Keratinocyte (primary cell): ENCODE results near the gene ACCS. TPM values are rescaled to one million over a fixed set of nuclear protein-coding genes. Genes with fewer than 3 reads are reported as not detected.

Experiments
- DNase-seq: peaks from one replicate; pipeline ENCODE4 v3.0.0-alpha.2; 2011; ENCODE audit warnings: low read depth, missing footprints, low spot score
- FAIRE-seq: peaks from 2 replicates; lab custom pipeline; 2011; peaks lifted over from hg19 to GRCh38; lab: Jason Lieb, UNC
- H2AFZ ChIP-seq: 2 replicates; pipeline ENCODE4 v1.6.0; 2012; ENCODE audit warnings: low read length, control low read depth, inconsistent platforms; ENCODE audit not compliant: control insufficient read depth
- H3K27ac ChIP-seq: 2 replicates; pipeline ENCODE4 v1.5.1; 2011; ENCODE audit warnings: low read length; ENCODE audit not compliant: control insufficient read depth, insufficient read depth
- H3K27me3 ChIP-seq: 3 replicates; pipeline ENCODE4 v1.6.0; 2011; ENCODE audit warnings: low read length; ENCODE audit not compliant: control insufficient read depth, insufficient read depth; ENCODE audit errors: extremely low read depth
- H3K36me3 ChIP-seq, 2 experiments: 2 replicates in 1 of 2; 3 replicates in 1 of 2; pipeline ENCODE4 v1.5.1; 2011; ENCODE audit warnings: low read length in 2 of 2, mild to moderate bottlenecking in 1 of 2; ENCODE audit not compliant: control insufficient read depth in 2 of 2, insufficient read depth in 2 of 2; ENCODE audit errors: extremely low read depth in 1 of 2
- H3K4me1 ChIP-seq: 3 replicates; pipeline ENCODE4 v1.5.1; 2011; ENCODE audit warnings: low read length; ENCODE audit not compliant: control insufficient read depth, insufficient read depth; ENCODE audit errors: extremely low read depth
- H3K4me2 ChIP-seq: 3 replicates; pipeline ENCODE4 v1.6.0; 2011; ENCODE audit warnings: low read depth, low read length; ENCODE audit not compliant: control insufficient read depth, insufficient read depth; ENCODE audit errors: extremely low read depth
- H3K4me3 ChIP-seq, 3 experiments: fragments of 200-600 bp in 1 of 3; sonication (generic) in 1 of 3; 2 replicates in 2 of 3; 3 replicates in 1 of 3; pipeline ENCODE4 v1.5.1; 2011 to 2016; ENCODE audit warnings: low read length in 3 of 3, mild to moderate bottlenecking in 3 of 3, control low read depth in 2 of 3, inconsistent platforms in 1 of 3, low read depth in 1 of 3, mixed read lengths in 1 of 3, mixed run types in 1 of 3, moderate library complexity in 1 of 3; ENCODE audit not compliant: control insufficient read depth in 2 of 3, insufficient read depth in 2 of 3; ENCODE audit errors: extremely low read depth in 1 of 3
- H3K79me2 ChIP-seq: 2 replicates; pipeline ENCODE4 v1.6.0; 2012; ENCODE audit warnings: low read length; ENCODE audit not compliant: control insufficient read depth, insufficient read depth
- H3K9ac ChIP-seq: 3 replicates; pipeline ENCODE4 v1.6.0; 2011; ENCODE audit warnings: low read length; ENCODE audit not compliant: control insufficient read depth, insufficient read depth; ENCODE audit errors: extremely low read depth
- H3K9me1 ChIP-seq: 3 replicates; pipeline ENCODE4 v1.6.0; 2011; ENCODE audit warnings: low read length; ENCODE audit not compliant: control insufficient read depth, insufficient read depth; ENCODE audit errors: extremely low read depth
- H3K9me3 ChIP-seq: 2 replicates; pipeline ENCODE4 v1.5.1; 2012; ENCODE audit warnings: low read depth, low read length; ENCODE audit not compliant: control insufficient read depth
- H4K20me1 ChIP-seq: 3 replicates; pipeline ENCODE4 v1.6.0; 2011; ENCODE audit warnings: low read length; ENCODE audit not compliant: control insufficient read depth, insufficient read depth; ENCODE audit errors: extremely low read depth
- CTCF ChIP-seq, 3 experiments: IDR thresholded peaks in 1 of 3; conservative IDR thresholded peaks in 1 of 3; optimal IDR thresholded peaks in 1 of 3; 2 replicates in 2 of 3; 3 replicates in 1 of 3; pipeline versions ENCODE3 to v1.5.1; 2011; ENCODE audit warnings: low read length in 3 of 3, mild to moderate bottlenecking in 3 of 3, moderate library complexity in 2 of 3, control low read depth in 1 of 3, inconsistent platforms in 1 of 3; ENCODE audit not compliant: insufficient read depth in 2 of 3; ENCODE audit errors: extremely low read depth in 1 of 3
- EZH2 ChIP-seq: IDR thresholded peaks from one replicate; pipeline ENCODE4 v1.6.1; 2012; ENCODE audit warnings: inconsistent platforms, mild to moderate bottlenecking, low read length, moderate library complexity
- dilution Hi-C: fragments of 300-500 bp; cut with MboI; formaldehyde crosslinking; loops from one replicate; pipeline ENCODE4 v1.7.0; 2020; ENCODE audit warnings: low sequenced_read_pairs; ENCODE audit not compliant: extremely low pct_ligation_motif_present
- polyA plus RNA-seq, 5 experiments: library from polyadenylated mRNA; depleted of rRNA in 3 of 5; stranded (reverse) in 3 of 5; stranded (forward) in 1 of 5; unstranded in 1 of 5; fragments of >200 nt; gene quantifications; 1 replicate in 1 of 5; 2 replicates in 3 of 5; 3 replicates in 1 of 5; pipeline versions ENCODE4 v1.2.1 to v1.2.3, GENCODE V29; 2011 to 2012; ENCODE audit warnings: missing spikeins in 2 of 5, low read depth in 1 of 5, low replicate concordance in 1 of 5

The ACCS gene
- polyA plus RNA-seq, 1 donor (not counting 4 experiments of a cell fraction or from before 2014, with no cell fraction given) = 4.1 TPM

- Histone ChIP-seq H3K4me3 (no peak overlapping the region), H3K27ac (no peak overlapping the region), H3K9me3 (no peaks in the 10 kb centered on the region), H2AFZ (no peak overlapping the region), H3K9ac (no peak overlapping the region), H3K36me3 (no peaks in the 10 kb centered on the region), H3K27me3 (no peaks in the 10 kb centered on the region), H3K4me2 (no peak overlapping the region), H4K20me1 (no peaks in the 10 kb centered on the region), H3K79me2 (no peaks in the 10 kb centered on the region), H3K4me1 (no peaks in the 10 kb centered on the region), H3K9me1 (no peaks in the 10 kb centered on the region)
- DNase-seq (no peak), FAIRE-seq (no peak)
- dilution Hi-C loops = no loop called here
- TF ChIP-seq EZH2 (no peak), CTCF (optimal IDR thresholded peaks at IDR 0.05 in 1 of 3, IDR thresholded peaks at IDR 0.05 in 1 of 3, conservative IDR thresholded peaks at IDR 0.05 in 1 of 3; ENCODE audit: extremely low read depth in 1 of 3, insufficient read depth in 2 of 3, low read length in 3 of 3) (no peak)
These were observed 19.9 kb upstream of the ACCS start for GRCh38 chr11:44046182-44046581.

- no peaks in the 10 kb centered on the region for H3K9me1 ChIP-seq
- no peaks in the 10 kb centered on the region for H3K79me2 ChIP-seq
- H3K4me2 ChIP-seq = no peak overlapping the region
- H3K36me3 ChIP-seq = no peaks in the 10 kb centered on the region
- H3K4me3 ChIP-seq = no peak overlapping the region
- dilution Hi-C loops = no loop called here
- TF ChIP-seq CTCF (optimal IDR thresholded peaks at IDR 0.05 in 1 of 3, IDR thresholded peaks at IDR 0.05 in 1 of 3, conservative IDR thresholded peaks at IDR 0.05 in 1 of 3; ENCODE audit: extremely low read depth in 1 of 3, insufficient read depth in 2 of 3, low read length in 3 of 3) (no peak), EZH2 (no peak)
- no peaks in the 10 kb centered on the region for H3K27me3 ChIP-seq
- no peak overlapping the region for H3K9ac ChIP-seq
- H3K9me3 ChIP-seq = no peaks in the 10 kb centered on the region
- H3K27ac ChIP-seq = no peak overlapping the region
- H3K4me1 ChIP-seq = no peaks in the 10 kb centered on the region
- H2AFZ ChIP-seq = no peak overlapping the region
- DNase-seq (no peak), FAIRE-seq (no peak)
- H4K20me1 ChIP-seq = no peaks in the 10 kb centered on the region
These were observed 18.8 kb upstream of the ACCS start for GRCh38 chr11:44047298-44047697.
